Measurements from ENCODE around the gene RFT1.

RFT1 gene, protein sequence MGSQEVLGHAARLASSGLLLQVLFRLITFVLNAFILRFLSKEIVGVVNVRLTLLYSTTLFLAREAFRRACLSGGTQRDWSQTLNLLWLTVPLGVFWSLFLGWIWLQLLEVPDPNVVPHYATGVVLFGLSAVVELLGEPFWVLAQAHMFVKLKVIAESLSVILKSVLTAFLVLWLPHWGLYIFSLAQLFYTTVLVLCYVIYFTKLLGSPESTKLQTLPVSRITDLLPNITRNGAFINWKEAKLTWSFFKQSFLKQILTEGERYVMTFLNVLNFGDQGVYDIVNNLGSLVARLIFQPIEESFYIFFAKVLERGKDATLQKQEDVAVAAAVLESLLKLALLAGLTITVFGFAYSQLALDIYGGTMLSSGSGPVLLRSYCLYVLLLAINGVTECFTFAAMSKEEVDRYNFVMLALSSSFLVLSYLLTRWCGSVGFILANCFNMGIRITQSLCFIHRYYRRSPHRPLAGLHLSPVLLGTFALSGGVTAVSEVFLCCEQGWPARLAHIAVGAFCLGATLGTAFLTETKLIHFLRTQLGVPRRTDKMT
- total RNA-seq, result 12.3 to 23.9 (median 22.2) reads per million in 4 donors

GRCh38 chr3:53130179-53131061 is at the start of gene RFT1:
Gene RFT1, minus strand, starts transcription at chr3:53130435. Its CDS starts 35 bp downstream, at chr3:53130400.
- peak; percentile 95 to 98 (median 96) for DNase-seq

- no peak for DNase-seq
Measured at GRCh38 chr3:53179580-53179979, 49.3 kb upstream of the RFT1 start.

DNA sequence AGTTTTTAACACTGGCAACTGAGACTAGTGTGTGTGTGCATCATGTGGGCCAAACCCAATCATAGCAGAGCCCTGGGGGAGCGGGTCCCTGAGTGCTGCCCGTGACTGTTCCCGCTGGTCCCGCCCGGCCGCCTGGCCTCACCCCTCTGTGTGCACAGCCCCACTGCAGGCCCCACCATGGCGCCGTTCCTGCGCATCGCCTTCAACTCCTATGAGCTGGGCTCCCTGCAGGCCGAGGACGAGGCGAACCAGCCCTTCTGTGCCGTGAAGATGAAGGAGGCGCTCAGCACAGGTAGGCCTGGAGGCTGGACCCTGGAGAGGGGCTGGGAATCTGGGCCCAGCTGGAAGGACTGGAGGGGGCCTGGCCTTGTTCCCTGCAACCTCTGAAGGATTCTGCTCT is 48.0 kb upstream of the RFT1 start:
- DNase-seq, result no peak

- DNase-seq, result no peak
Measured at GRCh38 chr3:53175613-53176540, 45.6 kb upstream of the RFT1 start.

DNA sequence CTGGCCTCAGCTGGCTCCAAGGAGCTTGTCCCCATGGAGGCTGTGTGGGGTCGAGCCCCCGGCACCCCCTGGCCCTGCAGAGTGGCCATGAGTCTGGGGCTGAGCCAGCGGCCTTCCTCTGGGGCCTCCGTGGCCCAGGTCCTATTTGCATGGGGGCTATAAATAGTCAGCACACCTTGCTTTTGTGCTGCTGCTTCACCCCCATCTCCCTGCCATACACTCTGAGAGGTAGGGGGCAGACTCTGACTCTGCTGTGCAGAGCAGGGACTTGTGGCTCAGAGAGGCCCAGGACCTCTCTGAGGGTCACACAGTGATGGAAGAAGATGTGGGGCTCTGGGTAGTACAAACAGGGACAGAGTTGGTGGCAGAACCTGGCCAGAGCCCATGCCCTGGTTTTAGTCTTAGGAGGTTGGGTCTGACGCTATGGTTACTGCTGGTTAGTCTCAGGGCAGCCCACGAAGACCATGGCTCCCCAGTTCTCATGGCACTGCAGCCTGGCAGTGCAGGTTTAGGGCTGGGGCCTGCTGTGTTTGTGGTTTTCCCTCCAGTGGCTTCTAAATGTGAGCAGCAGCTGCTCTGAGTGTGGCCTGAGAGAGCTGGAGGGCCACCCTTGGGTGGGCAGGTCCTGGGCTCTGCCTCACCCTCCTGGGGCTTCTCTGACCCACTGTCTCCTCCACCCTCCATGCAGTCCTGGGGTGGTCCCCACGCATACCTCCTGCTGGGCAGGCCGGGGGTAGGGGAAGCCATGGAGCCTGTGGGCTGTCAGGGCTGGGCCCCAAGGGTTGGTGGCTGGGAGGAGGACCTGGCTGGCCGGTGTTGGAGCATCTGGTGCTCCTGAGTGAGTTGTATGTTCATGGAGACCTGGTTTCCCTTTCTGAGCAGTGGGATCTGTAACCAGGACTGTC is 44.4 kb upstream of the RFT1 start:
- no peak for DNase-seq

- DNase-seq, result no peak
Measured at GRCh38 chr3:53173107-53173506, 42.9 kb upstream of the RFT1 start.

- no peak for DNase-seq
Measured at GRCh38 chr3:53171827-53172505, 41.7 kb upstream of the RFT1 start.

DNA sequence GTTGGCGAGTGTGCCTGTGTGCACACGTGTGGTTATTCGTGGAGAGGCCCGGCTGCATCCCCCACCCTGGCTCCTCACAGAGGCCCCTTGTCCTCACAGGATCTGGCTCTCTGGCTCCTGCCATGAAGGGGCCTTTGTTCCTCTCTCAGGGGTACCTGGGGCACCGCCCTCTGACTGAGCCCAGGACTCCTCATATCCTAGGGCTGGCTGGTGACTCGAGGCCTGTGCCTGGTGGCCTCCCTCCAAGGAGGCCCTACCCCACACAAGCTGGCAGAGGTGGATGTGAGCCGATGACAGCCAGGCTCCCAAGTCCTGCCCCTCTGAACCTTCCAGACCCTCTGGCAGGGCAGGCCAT is 40.8 kb upstream of the RFT1 start:
- DNase-seq, result no peak

DNA sequence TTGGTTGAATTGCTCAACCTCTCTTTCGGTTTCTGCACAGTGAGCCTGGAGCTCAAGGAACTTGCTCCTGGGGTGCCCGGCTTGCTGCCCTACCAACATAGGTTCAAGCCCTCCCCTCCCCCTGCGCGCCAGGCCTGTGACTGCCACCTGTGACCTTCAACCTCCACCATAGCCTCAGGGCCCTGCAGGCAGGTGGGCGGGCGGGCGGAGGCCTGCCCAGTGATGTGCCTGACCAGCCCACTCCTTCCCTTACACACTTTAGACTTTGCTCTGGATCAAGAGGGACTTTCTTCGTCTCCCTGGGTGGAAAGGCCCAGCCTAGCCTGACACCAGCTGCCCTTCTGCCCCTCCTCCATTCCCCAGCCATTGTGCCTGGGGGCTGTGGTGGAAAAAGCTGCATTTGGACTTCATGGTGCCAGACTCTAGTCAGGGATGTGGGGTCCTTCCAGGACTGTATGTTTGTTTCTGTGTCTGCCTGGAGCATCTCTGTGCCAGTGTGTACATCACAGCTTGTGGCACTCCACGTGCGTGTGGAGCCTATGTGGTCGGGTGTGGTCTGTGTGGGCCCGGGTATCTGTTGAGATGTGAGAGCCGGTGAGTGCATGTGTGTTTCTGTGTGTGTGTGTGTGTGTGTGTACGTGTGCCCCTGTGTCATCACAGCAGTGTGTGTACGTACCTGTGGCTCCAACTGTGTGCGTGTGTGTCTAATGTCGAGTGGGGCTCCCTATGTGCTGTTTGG is 40.3 kb upstream of the RFT1 start:
- DNase-seq, result peak in 1 of 5 donors; percentile 42

GRCh38 chr3:53169832-53170324 is 39.6 kb upstream of the RFT1 start:
- no peak for DNase-seq

GRCh38 chr3:53169045-53169831 is 39.0 kb upstream of the RFT1 start:
- DNase-seq, result no peak

DNA sequence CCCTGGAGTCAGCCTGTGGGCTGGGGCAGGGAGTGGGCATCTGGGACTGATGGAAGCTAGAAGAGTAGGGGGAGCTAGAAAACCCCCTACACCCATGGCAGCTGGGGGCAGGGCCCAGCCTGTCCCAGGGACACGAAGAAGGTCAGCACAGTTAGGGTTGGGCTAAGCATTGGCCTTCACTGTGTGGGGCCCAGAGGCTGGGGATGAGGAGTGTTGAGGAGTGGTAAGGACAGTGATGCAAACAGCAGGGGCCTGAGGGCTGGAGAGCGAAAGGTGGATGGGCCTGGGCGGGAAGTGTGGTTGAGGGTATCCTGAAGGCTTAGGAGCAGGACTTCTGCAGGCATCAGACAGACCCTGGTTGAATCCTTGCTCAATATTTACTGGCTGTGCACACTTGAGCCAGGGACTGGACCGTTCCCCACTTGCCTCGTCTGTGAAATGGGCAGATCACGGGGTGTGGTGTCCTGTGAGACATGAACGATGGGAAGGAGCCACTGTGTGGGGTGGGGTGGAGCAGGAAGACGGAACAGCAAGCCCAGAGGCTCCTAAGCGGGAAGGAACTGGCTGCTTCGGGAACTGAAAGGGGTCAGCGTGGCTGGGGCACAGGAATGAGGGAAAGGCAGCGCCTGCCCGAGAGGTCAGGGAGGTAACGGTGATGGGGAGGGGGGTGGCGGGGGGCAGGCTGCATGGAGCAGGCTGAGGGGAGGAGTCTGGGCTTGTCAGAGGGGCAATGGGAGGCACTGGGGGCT is 38.1 kb upstream of the RFT1 start:
- DNase-seq, result no peak

GRCh38 chr3:53167418-53168174 is 37.4 kb upstream of the RFT1 start:
- no peak for DNase-seq

- DNase-seq, result no peak
Measured at GRCh38 chr3:53166781-53167291, 36.6 kb upstream of the RFT1 start.

GRCh38 chr3:53166206-53166605 is 36.0 kb upstream of the RFT1 start:
- DNase-seq, result no peak

DNA sequence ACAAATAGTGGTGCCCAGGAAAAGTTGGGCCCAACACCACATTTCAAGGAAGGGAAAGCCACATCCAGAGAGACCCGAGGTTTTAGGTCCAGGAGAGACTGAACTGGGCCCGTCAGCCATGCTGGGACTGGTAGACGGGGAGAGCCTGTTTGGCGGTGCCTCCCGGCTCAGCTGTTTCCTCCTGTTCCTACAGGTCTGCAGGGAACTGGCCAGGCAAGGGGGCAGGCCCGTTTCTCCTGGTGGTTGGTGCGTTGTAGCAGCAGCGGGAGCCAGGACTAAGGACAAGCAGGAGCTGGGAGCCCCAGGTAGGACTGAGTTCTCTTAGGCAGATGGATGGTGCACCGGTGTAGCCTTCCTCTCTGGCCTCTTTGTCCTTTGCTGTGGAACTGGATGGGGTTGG is 34.7 kb upstream of the RFT1 start:
- DNase-seq, result no peak

Data from T-helper 1 cell (primary cell).